Panc1 (cell line): ENCODE data around the gene MTHFD2L. TPM values are rescaled to one million over a fixed set of nuclear protein-coding genes. Genes with fewer than 3 reads are reported as not detected.

Experiments used
- ATAC-seq: fragments of 200-7000 bp; cut with Tn5 transposase; 2 replicates; pipeline ENCODE4 v1.9.1; 2020; ENCODE audit warnings: mild to moderate bottlenecking, moderate library complexity
- BruUV-seq: library from RNA; stranded (reverse); fragments of 400-500 nt; replicated peaks from 2 replicates; lab custom pipeline; 2021; lab: Mats Ljungman, UMichigan
- CTCF ChIA-PET: fragments of 300-600 bp; sonication (Branson Sonifier 250); formaldehyde crosslinking; loops from one replicate; lab custom pipeline; 2022; ENCODE audit warnings: antibody characterized with exemption; lab: Charles Lee
- POLR2A ChIA-PET: fragments of 300-600 bp; sonication (Branson Sonifier 250); formaldehyde crosslinking; loops from one replicate; lab custom pipeline; 2022; ENCODE audit warnings: antibody characterized with exemption; lab: Charles Lee
- DNase-seq: peaks from one replicate; pipeline ENCODE4 v3.0.0-alpha.2; 2010; ENCODE audit warnings: low read depth, low spot score
- H3K27ac ChIP-seq: 2 replicates; pipeline ENCODE4 v1.5.1; 2011; ENCODE audit warnings: mild to moderate bottlenecking, low read length, inconsistent platforms
- H3K27me3 ChIP-seq: fragments of 200-500 bp; sonication (Bioruptor generic); 2 replicates; pipeline ENCODE4 v1.6.0; 2014; ENCODE audit warnings: low read length, inconsistent platforms; ENCODE audit not compliant: control insufficient read depth, insufficient read depth
- H3K36me3 ChIP-seq: fragments of 200-500 bp; sonication (Bioruptor generic); 2 replicates; pipeline ENCODE4 v1.5.1; 2014; ENCODE audit warnings: inconsistent platforms, mild to moderate bottlenecking, low read length, moderate library complexity; ENCODE audit not compliant: control insufficient read depth, insufficient read depth
- H3K4me1 ChIP-seq: 2 replicates; pipeline ENCODE4 v1.5.1; 2011; ENCODE audit warnings: inconsistent platforms, mild to moderate bottlenecking, low read length, moderate library complexity; ENCODE audit not compliant: control insufficient read depth, insufficient read depth
- H3K4me3 ChIP-seq, 2 experiments: 2 replicates each; pipeline ENCODE4 v1.5.1; 2011 to 2012; ENCODE audit warnings: low read depth in 2 of 2, low read length in 2 of 2, mild to moderate bottlenecking in 2 of 2, inconsistent platforms in 1 of 2, moderate library complexity in 1 of 2
- H3K9me3 ChIP-seq: fragments of 200-500 bp; sonication (Bioruptor generic); 2 replicates; pipeline ENCODE4 v1.5.1; 2014; ENCODE audit warnings: low read depth, mild to moderate bottlenecking, inconsistent platforms, low read length, moderate library complexity; ENCODE audit not compliant: control insufficient read depth, insufficient read depth
- CTCF ChIP-seq: fragments of 450-650 bp; IDR thresholded peaks from 2 replicates; pipeline ENCODE4 v1.5.1; 2017; ENCODE audit warnings: mild to moderate bottlenecking
- POLR2AphosphoS5 ChIP-seq: IDR thresholded peaks from 2 replicates; pipeline ENCODE4 v1.6.1; 2012; ENCODE audit warnings: mild to moderate bottlenecking, low read depth, low read length, moderate library complexity
- REST ChIP-seq, 2 experiments: IDR thresholded peaks; 2 replicates each; pipeline ENCODE4 v1.6.1; 2011 to 2012; ENCODE audit warnings: low read depth in 2 of 2, control low read depth in 1 of 2, low read length in 1 of 2, mild to moderate bottlenecking in 1 of 2, moderate library complexity in 1 of 2; ENCODE audit not compliant: insufficient read depth in 1 of 2
- SIN3A ChIP-seq: IDR thresholded peaks from 2 replicates; pipeline ENCODE4 v1.6.1; 2012; ENCODE audit warnings: low read depth, mild to moderate bottlenecking, low read length, moderate library complexity, borderline replicate concordance; ENCODE audit not compliant: insufficient read depth
- TCF7L2 ChIP-seq: IDR thresholded peaks from 2 replicates; pipeline ENCODE4 v1.6.1; 2011; ENCODE audit warnings: mild to moderate bottlenecking, low read depth, low read length, inconsistent platforms
- in situ Hi-C: cut with HindIII; loops from 2 replicates; pipeline ENCODE4 v1.10.0; 2016; ENCODE audit warnings: low sequenced_read_pairs, low pct_unique_long_range_greater_than_20kb
- intact Hi-C: fragments of 100-400 bp; cut with micrococcal nuclease; formaldehyde crosslinking; loops from one replicate; pipeline ENCODE4 v1.10.0; 2022; ENCODE audit not compliant: unreplicated experiment
- total RNA-seq: library from RNA; stranded (reverse); gene quantifications from one replicate; pipeline ENCODE4 v1.2.1, GENCODE V29; 2021; ENCODE audit not compliant: unreplicated experiment

Gene MTHFD2L
- total RNA-seq, 1 experiment from 2014 or later = 6.6 TPM

GRCh38 chr4:74111990-74112389, 45.9 kb upstream of the MTHFD2L start:
- no peak overlapping the region for H3K27ac ChIP-seq
- ChIA-PET CTCF (interaction anchor here (0.6 kb wide), 1 partner anchor 51 kb away, joined by 3 read pairs; no protein-coding TSS in a partner anchor), POLR2A (no interaction called here)
- H3K4me1 ChIP-seq = no peaks in the 10 kb centered on the region
- H3K36me3 ChIP-seq = no peaks in the 10 kb centered on the region
- BruUV-seq = no TSS peak
- no peak for ATAC-seq
- H3K27me3 ChIP-seq = no peaks in the 10 kb centered on the region
- TF ChIP-seq CTCF (no peak), TCF7L2 (no peak), REST (IDR thresholded peaks at IDR 0.05; ENCODE audit: insufficient read depth in 1 of 2, low read depth in 2 of 2, low read length in 1 of 2) (no peak), POLR2AphosphoS5 (no peak), SIN3A (no peak)
- intact Hi-C loops (loop anchor here (10.0 kb wide), 1 partner anchor 377 kb away; no protein-coding TSS in a partner anchor), in situ Hi-C loops (no loop called here)
- H3K4me3 ChIP-seq = no peak overlapping the region
- no peaks in the 10 kb centered on the region for H3K9me3 ChIP-seq
- DNase-seq = no peak

DNA sequence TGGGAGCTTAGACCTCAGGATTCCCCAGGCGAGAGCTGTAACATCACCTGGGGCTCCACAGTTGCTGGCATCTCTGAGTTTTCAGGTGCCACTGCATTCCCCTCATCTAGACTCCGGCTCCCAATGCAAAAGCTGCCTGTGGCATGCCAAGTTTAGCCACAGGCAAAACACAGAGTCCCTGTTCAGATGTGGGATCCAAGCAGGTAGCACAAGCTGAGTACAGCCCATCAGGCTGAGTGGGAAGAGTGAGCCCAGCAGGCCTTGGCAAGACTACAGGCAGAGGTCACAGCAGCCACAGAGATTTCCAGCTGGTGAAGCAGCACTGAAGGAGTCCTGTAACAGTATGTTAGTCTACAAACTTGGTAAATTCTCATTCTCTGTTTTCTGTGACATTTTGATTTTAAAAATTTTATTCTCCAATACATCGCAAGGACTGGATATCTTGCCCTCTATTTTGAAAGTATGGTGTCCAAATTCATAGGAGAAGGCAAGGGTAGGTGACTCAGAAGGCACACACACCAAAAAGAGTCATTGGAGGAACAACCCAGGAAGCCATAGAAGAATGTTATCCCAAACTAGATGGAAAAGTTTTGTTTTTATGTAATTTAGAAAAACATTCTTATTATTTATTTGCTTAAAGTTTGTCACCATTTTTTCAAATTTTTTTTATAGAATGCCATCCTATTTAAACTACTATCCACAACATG, 45.4 kb upstream of the MTHFD2L start:
- intact Hi-C loops (loop anchor here (10.0 kb wide), 1 partner anchor 378 kb away; no protein-coding TSS in a partner anchor), in situ Hi-C loops (no loop called here)
- no TSS peak for BruUV-seq
- TF ChIP-seq REST (IDR thresholded peaks at IDR 0.05; ENCODE audit: insufficient read depth in 1 of 2, low read depth in 2 of 2, low read length in 1 of 2) (no peak), TCF7L2 (no peak), CTCF (no peak)
- ATAC-seq (no peak), DNase-seq (no peak)
- POLR2A ChIA-PET = no interaction called here
- H3K9me3 ChIP-seq = no peaks in the 10 kb centered on the region
- no peak overlapping the region for H3K27ac ChIP-seq
- CTCF ChIA-PET = interaction anchor here (0.6 kb wide), 1 partner anchor 52 kb away, joined by 3 read pairs; no protein-coding TSS in a partner anchor
- H3K4me1 ChIP-seq = no peaks in the 10 kb centered on the region
- no peaks in the 10 kb centered on the region for H3K36me3 ChIP-seq
- no peak overlapping the region for H3K4me3 ChIP-seq
- H3K27me3 ChIP-seq = no peaks in the 10 kb centered on the region
